Right ventricle myocardium inferior (tissue), 1 donor: ENCODE data around the gene JAM2. TPM values are rescaled to one million over a fixed set of nuclear protein-coding genes. Genes with fewer than 3 reads are reported as not detected.
"Not testable (repeated sequence)": the region's sequence is repeated elsewhere in the genome, so short reads cannot be mapped to it uniquely, and the experiment has no call there.

ENCODE experiments used
- ATAC-seq: fragments of 200-7000 bp; cut with Tn5 transposase; one replicate; pipeline ENCODE4 v1.9.1; 2020; ENCODE audit warnings: mild to moderate bottlenecking, moderate library complexity
- DNase-seq: peaks from one replicate; pipeline ENCODE4 v3.0.0; 2021; ENCODE audit errors: missing footprints
- intact Hi-C: fragments of 100-400 bp; cut with DNase I; formaldehyde crosslinking; loops from one replicate; pipeline ENCODE4 v1.11.0; 2022
- long read RNA-seq: library from polyadenylated mRNA; unstranded; transcript quantifications from one replicate; pipeline ENCODE4 v2.0.0, GENCODE V29; 2021
- total RNA-seq: library from RNA; stranded (reverse); fragmentation: NEBNext Ultra II Directional; extraction: Animal tissue kit (Norgen Biotek cat#: 25700); gene quantifications from one replicate; pipeline ENCODE4 v1.2.1, GENCODE V29; 2021
- donor health status: DM: no; HTN: yes; CAD: no; lungs with severe emphysema.

Gene JAM2
- 38.2 TPM for total RNA-seq
- long read RNA-seq, full-length matches to known transcripts, result 2 of 4 reads
- long read RNA-seq, partial matches to known transcripts, result 0 of 4 reads
- long read RNA-seq, other reads (novel, unspliced or antisense), result 2 of 4 reads

GRCh38 chr21:25638660-25639550, at the start of gene JAM2:
Gene JAM2, plus strand, starts transcription at chr21:25639258. Its CDS starts 564 bp downstream, at chr21:25639822.
- intact Hi-C loops, result loop anchor here (2.0 kb wide), 2 partner anchors 30 to 96 kb away; partner anchors contain the start of genes ATP5PF and GABPA
- ATAC-seq, result peak; percentile 64
- peak; percentile 75 for DNase-seq

GRCh38 chr21:25589887-25590286, 49.2 kb upstream of the JAM2 start:
- no peak for ATAC-seq

GRCh38 chr21:25607151-25608043, 31.7 kb upstream of the JAM2 start, which contains the start of gene MRPL39:
Gene MRPL39, minus strand, starts transcription at chr21:25607481. Its CDS starts 6 bp downstream, at chr21:25607475.
- DNase-seq (peak; percentile 95), ATAC-seq (peak; percentile 98)
- intact Hi-C loops, result loop anchor here (1.0 to 5.0 kb wide), 4 partner anchors 31 to 150 kb away; partner anchors contain the start of gene JAM2

More at GRCh38 chr21:25589887-25590286, 49.2 kb upstream of the JAM2 start:
- intact Hi-C loops, result no loop called here
- no peak for DNase-seq

- intact Hi-C loops, result loop anchor here (1.0 to 5.0 kb wide), 4 partner anchors 31 to 149 kb away; partner anchors contain the start of gene JAM2
- ATAC-seq (peak; percentile 96), DNase-seq (peak; percentile 89)
Measured at GRCh38 chr21:25608044-25608737, 30.9 kb upstream of the JAM2 start.

- intact Hi-C loops, result no loop called here
- DNase-seq (no peak), ATAC-seq (no peak)
Measured at GRCh38 chr21:25614441-25614840, 24.6 kb upstream of the JAM2 start.

- intact Hi-C loops, result no loop called here
- ATAC-seq, result peak; percentile 59
Measured at GRCh38 chr21:25615880-25616279, 23.2 kb upstream of the JAM2 start.

GRCh38 chr21:25619198-25619597, 19.9 kb upstream of the JAM2 start:
- intact Hi-C loops, result no loop called here
- no peak for ATAC-seq

More at GRCh38 chr21:25615880-25616279, 23.2 kb upstream of the JAM2 start:
- no peak for DNase-seq

GRCh38 chr21:25624511-25624910, 14.5 kb upstream of the JAM2 start:
- intact Hi-C loops, result no loop called here
- DNase-seq, result no peak
- ATAC-seq, result no peak

More at GRCh38 chr21:25619198-25619597, 19.9 kb upstream of the JAM2 start:
- DNase-seq, result no peak

GRCh38 chr21:25625036-25625435, 14.0 kb upstream of the JAM2 start:
- no peak for DNase-seq
- intact Hi-C loops, result no loop called here
- no peak for ATAC-seq

- DNase-seq, ATAC-seq, intact Hi-C loops: not testable (repeated sequence)
Measured at GRCh38 chr21:25625776-25626555, 13.1 kb upstream of the JAM2 start.

GRCh38 chr21:25626757-25627156, 12.3 kb upstream of the JAM2 start:
- no peak for DNase-seq
- intact Hi-C loops, result no loop called here
- no peak for ATAC-seq

GRCh38 chr21:25632296-25632695, 6.8 kb upstream of the JAM2 start:
- DNase-seq (no peak), ATAC-seq (no peak)
- intact Hi-C loops, result no loop called here

- ATAC-seq, result no peak
- no peak for DNase-seq
- intact Hi-C loops, result no loop called here
Measured at GRCh38 chr21:25635310-25635709, 3.7 kb upstream of the JAM2 start.

GRCh38 chr21:25636727-25637126, 2.3 kb upstream of the JAM2 start:
- no peak for DNase-seq
- intact Hi-C loops, result no loop called here
- ATAC-seq, result no peak

GRCh38 chr21:25637851-25638659, 1.0 kb upstream of the JAM2 start:
- ATAC-seq (no peak), DNase-seq (no peak)
- intact Hi-C loops, result loop anchor here (2.0 kb wide), 2 partner anchors 29 to 97 kb away; partner anchors contain the start of genes ATP5PF and GABPA

- DNase-seq, result peak; percentile 73
- intact Hi-C loops, result loop anchor here (1.0 to 5.0 kb wide), 5 partner anchors 31 to 95 kb away; partner anchors contain the start of genes ATP5PF and GABPA
Measured at GRCh38 chr21:25639551-25640201, 618 bp downstream of the JAM2 start.

More at GRCh38 chr21:25639551-25640201, 618 bp downstream of the JAM2 start:
- ATAC-seq, result peak; percentile 81
